ENCODE measurements around the gene MMD. TPM values are rescaled to one million over a fixed set of nuclear protein-coding genes. Genes with fewer than 3 reads are reported as not detected.
A peak's percentile ranks its signal among the peaks of the same experiment; 100 is the strongest.

Gene MMD
- total and polyA plus RNA-seq, 2 of the 13 experiments (the other 11 are each of a cell fraction or from before 2014, with no cell fraction given): 121 to 225 TPM

- TF ChIP-seq LCORL (IDR thresholded peaks at IDR 0.05): no peak
- no peak for TF ChIP-seq LCORL (CRISPR knock-in tag; IDR thresholded peaks at IDR 0.05)
- TF ChIP-seq ZMAT3 (CRISPR knock-in tag; conservative IDR thresholded peaks at IDR 0.05): no peak; the same call in 1 of the 2 replicates
- no peak for TF ChIP-seq IRF1 (CRISPR knock-in tag; IDR thresholded peaks at IDR 0.05; ENCODE audit: low read depth)
- no peak for TF ChIP-seq ZNF720 (CRISPR knock-in tag; IDR thresholded peaks at IDR 0.05)
- TF ChIP-seq CBX5 (CRISPR knock-in tag; IDR thresholded peaks at IDR 0.05; ENCODE audit: borderline replicate concordance): no peak; the same call in 1 of the 2 replicates
- no peak for TF ChIP-seq NFIB (CRISPR knock-in tag; IDR thresholded peaks at IDR 0.05; ENCODE audit: borderline replicate concordance)
- TF ChIP-seq CHCHD3 (CRISPR knock-in tag; IDR thresholded peaks at IDR 0.05): no peak
- no peak; the same call in 1 of the 2 replicates for TF ChIP-seq CC2D1A (CRISPR knock-in tag; IDR thresholded peaks at IDR 0.05)
- no peak for TF ChIP-seq NKX3-1 (CRISPR knock-in tag; IDR thresholded peaks at IDR 0.05)
- TF ChIP-seq DBP (CRISPR knock-in tag; IDR thresholded peaks at IDR 0.05; ENCODE audit: not compliant biosample characterization): no peak
- no peak for TF ChIP-seq FOXP1 (IDR thresholded peaks at IDR 0.05)
- peak; percentile 88 for TF ChIP-seq FOXP1 (CRISPR knock-in tag; IDR thresholded peaks at IDR 0.05)
- TF ChIP-seq ZFYVE20 (CRISPR knock-in tag; IDR thresholded peaks at IDR 0.05; ENCODE audit: borderline replicate concordance, low read depth): no peak
- TF ChIP-seq CERS6 (CRISPR knock-in tag; IDR thresholded peaks at IDR 0.05): no peak
- no peak for TF ChIP-seq SALL2 (CRISPR knock-in tag; IDR thresholded peaks at IDR 0.05)
- 0 out of 2 replicates have a peak, but pooled peaks have one; percentile 68 for TF ChIP-seq ZNF276 (CRISPR knock-in tag; IDR thresholded peaks at IDR 0.05; ENCODE audit: low read depth)
- TF ChIP-seq ZNF577 (CRISPR knock-in tag; IDR thresholded peaks at IDR 0.05; ENCODE audit: borderline replicate concordance, low read depth): no peak
- TF ChIP-seq PHF5A (CRISPR knock-in tag; IDR thresholded peaks at IDR 0.05; ENCODE audit: low read depth, unreplicated experiment): no peak
- 0 out of 2 replicates have a peak, but pooled peaks have one; percentile 32 for TF ChIP-seq RNF219 (CRISPR knock-in tag; IDR thresholded peaks at IDR 0.05)
Observed at GRCh38 chr17:55433629-55434422, 12.2 kb upstream of the MMD start (continued).
